NT2/D1 (cell line): ENCODE measurements around the gene TK2.

Source experiments
- SUZ12 ChIP-seq: IDR thresholded peaks from 2 replicates; pipeline ENCODE4 v1.6.1; 2011; ENCODE audit not compliant: insufficient read length, insufficient read depth; ENCODE audit errors: extremely low read depth
- YY1 ChIP-seq: IDR thresholded peaks from 2 replicates; pipeline ENCODE4 v1.6.1; 2011; ENCODE audit not compliant: insufficient read length, insufficient read depth
- ZNF274 ChIP-seq: IDR thresholded peaks from 2 replicates; pipeline ENCODE4 v1.6.1; 2011; ENCODE audit warnings: mild to moderate bottlenecking, low read depth, low read length

DNA sequence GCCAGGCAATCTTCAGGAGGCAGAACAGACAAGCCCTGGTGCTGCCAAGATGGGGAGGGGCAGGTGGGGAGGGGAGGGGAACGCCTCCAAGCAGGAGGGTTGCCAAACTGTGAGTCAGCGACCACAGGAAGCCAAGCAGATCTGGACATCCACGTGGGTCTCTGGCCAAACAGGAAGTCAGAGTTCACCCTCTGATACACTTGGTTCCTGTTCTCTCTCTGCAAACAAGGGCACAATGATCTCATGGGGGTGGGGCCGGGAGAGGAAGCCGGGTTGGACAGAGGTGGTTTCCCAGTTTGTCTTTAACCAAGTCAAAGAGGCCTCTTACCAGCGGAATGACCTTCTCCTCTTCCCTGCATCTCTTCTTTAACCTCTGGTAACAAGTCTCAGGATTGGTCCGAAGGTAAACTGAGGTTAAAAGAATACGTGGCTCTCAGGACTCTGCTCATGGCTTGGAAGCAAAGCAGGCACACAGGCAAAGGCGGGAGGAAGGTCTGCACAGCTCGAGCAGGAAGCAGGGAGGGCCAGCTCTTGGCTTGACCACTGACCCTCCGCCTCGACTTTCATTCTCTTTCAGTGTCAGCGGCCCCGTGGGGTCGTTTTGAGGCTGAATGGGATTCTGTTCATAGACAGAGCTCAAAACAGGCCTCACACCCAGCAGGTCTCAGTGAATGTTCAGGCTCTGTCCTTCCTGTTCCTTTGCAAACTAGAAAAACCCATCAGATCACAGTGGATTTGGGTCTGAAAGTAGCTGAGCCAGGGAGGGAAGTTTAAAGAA, 32.9 kb downstream of the TK2 start:
- no peak for TF ChIP-seq ZNF274
- no peak for TF ChIP-seq SUZ12
- no peak for TF ChIP-seq YY1
